ENCODE results near the gene TGFBR2.

Gene TGFBR2

DNA sequence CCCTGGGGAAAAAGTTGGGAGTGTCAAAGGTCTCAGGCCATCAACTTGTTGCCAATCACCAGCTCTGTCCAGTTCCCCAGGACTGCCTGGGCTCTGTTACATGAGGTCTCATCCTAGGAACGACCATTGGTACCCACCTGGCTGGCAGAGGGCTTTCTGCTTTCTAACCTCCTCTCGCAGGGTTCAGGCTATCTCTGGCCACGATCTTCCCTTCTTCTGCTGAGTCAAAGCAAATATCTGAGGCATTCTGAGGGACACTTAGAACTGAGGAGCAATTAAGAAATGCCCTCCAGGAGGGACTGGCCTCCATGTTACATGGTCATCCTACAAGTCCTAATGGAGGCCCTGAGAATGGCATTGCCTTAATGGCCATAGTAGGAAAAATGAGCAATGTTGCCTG, 77.4 kb downstream of the TGFBR2 start:
- TF ChIP-seq, protein P1, sequence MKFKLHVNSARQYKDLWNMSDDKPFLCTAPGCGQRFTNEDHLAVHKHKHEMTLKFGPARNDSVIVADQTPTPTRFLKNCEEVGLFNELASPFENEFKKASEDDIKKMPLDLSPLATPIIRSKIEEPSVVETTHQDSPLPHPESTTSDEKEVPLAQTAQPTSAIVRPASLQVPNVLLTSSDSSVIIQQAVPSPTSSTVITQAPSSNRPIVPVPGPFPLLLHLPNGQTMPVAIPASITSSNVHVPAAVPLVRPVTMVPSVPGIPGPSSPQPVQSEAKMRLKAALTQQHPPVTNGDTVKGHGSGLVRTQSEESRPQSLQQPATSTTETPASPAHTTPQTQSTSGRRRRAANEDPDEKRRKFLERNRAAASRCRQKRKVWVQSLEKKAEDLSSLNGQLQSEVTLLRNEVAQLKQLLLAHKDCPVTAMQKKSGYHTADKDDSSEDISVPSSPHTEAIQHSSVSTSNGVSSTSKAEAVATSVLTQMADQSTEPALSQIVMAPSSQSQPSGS (tag by site-specific recombination; IDR thresholded peaks at IDR 0.05; ENCODE audit: low read depth): no peak
- TF ChIP-seq, protein P2, sequence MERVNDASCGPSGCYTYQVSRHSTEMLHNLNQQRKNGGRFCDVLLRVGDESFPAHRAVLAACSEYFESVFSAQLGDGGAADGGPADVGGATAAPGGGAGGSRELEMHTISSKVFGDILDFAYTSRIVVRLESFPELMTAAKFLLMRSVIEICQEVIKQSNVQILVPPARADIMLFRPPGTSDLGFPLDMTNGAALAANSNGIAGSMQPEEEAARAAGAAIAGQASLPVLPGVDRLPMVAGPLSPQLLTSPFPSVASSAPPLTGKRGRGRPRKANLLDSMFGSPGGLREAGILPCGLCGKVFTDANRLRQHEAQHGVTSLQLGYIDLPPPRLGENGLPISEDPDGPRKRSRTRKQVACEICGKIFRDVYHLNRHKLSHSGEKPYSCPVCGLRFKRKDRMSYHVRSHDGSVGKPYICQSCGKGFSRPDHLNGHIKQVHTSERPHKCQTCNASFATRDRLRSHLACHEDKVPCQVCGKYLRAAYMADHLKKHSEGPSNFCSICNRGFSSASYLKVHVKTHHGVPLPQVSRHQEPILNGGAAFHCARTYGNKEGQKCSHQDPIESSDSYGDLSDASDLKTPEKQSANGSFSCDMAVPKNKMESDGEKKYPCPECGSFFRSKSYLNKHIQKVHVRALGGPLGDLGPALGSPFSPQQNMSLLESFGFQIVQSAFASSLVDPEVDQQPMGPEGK (tag by site-specific recombination; IDR thresholded peaks at IDR 0.05): no peak
- TF ChIP-seq EGR2 (tag by site-specific recombination; IDR thresholded peaks at IDR 0.05; ENCODE audit: low read depth) (no peak), RBAK (tag by site-specific recombination; IDR thresholded peaks at IDR 0.05) (no peak), ZNF626 (tag by site-specific recombination; IDR thresholded peaks at IDR 0.05) (no peak), ZNF155 (tag by site-specific recombination; IDR thresholded peaks at IDR 0.05) (no peak), GLI4 (tag by site-specific recombination; IDR thresholded peaks at IDR 0.05) (no peak)
- TF ChIP-seq, protein P3, sequence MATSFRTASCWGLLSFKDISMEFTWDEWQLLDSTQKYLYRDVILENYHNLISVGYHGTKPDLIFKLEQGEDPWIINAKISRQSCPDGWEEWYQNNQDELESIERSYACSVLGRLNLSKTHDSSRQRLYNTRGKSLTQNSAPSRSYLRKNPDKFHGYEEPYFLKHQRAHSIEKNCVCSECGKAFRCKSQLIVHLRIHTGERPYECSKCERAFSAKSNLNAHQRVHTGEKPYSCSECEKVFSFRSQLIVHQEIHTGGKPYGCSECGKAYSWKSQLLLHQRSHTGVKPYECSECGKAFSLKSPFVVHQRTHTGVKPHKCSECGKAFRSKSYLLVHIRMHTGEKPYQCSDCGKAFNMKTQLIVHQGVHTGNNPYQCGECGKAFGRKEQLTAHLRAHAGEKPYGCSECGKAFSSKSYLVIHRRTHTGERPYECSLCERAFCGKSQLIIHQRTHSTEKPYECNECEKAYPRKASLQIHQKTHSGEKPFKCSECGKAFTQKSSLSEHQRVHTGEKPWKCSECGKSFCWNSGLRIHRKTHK (tag by site-specific recombination; IDR thresholded peaks at IDR 0.05): no peak
- Histone ChIP-seq H3K4me1 (ENCODE audit: control insufficient read depth, insufficient read depth, low read length) (peaks cover under 1% of the 10 kb centered on the region), H3K36me3 (ENCODE audit: control insufficient read depth in 2 of 2, insufficient read depth in 1 of 2, low read length in 2 of 2) (peaks cover 0 to 14% of the 10 kb centered on the region in 2 experiments; a peak in 1 of 3 replicates), H3K9me3 (ENCODE audit: control insufficient read depth, insufficient read depth, low read depth, low read length) (no peaks in the 10 kb centered on the region), H3K4me3 (ENCODE audit: low read depth, low read length) (no peak overlapping the region), H3K27ac (ENCODE audit: extremely low read depth, low read depth, low read length) (no peak overlapping the region)
- POLR2A ChIA-PET: no interaction called here
- CTCF ChIA-PET: no interaction called here

DNA sequence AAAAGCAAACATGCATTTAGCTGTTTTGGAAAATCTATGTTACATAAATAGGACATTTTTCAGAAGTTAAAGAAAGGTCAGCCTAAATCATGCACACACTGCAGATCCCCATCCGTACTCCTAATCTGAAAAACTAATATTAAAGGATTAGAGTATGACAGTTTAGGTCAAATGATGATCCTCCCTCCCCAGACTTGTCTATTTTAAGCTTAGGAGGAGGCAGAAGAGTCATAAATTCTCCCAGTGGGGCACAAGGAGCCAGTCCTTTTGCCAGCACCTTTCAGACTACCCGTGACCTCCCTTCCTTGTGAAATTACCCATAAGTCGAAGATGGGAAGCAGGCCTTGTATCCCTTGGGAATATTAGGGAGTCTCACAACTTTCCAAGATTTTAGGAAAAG, 78.0 kb downstream of the TGFBR2 start:
- Histone ChIP-seq H3K9me3 (ENCODE audit: control insufficient read depth, insufficient read depth, low read depth, low read length) (no peaks in the 10 kb centered on the region), H3K4me1 (ENCODE audit: control insufficient read depth, insufficient read depth, low read length) (peaks cover 4% of the 10 kb centered on the region), H3K4me3 (ENCODE audit: low read depth, low read length) (no peak overlapping the region), H3K36me3 (ENCODE audit: control insufficient read depth in 2 of 2, insufficient read depth in 1 of 2, low read length in 2 of 2) (peaks cover 0 to 8% of the 10 kb centered on the region in 2 experiments; a peak in 1 of 3 replicates), H3K27ac (ENCODE audit: extremely low read depth, low read depth, low read length) (no peak overlapping the region)
- CTCF ChIA-PET: interaction anchor here (1.1 kb wide), 1 partner anchor 9 kb away, joined by 3 read pairs; no protein-coding TSS in a partner anchor
- POLR2A ChIA-PET: no interaction called here
- TF ChIP-seq, protein P4, sequence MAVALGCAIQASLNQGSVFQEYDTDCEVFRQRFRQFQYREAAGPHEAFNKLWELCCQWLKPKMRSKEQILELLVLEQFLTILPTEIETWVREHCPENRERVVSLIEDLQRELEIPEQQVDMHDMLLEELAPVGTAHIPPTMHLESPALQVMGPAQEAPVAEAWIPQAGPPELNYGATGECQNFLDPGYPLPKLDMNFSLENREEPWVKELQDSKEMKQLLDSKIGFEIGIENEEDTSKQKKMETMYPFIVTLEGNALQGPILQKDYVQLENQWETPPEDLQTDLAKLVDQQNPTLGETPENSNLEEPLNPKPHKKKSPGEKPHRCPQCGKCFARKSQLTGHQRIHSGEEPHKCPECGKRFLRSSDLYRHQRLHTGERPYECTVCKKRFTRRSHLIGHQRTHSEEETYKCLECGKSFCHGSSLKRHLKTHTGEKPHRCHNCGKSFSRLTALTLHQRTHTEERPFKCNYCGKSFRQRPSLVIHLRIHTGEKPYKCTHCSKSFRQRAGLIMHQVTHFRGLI (tag by site-specific recombination; IDR thresholded peaks at IDR 0.05): no peak
- TF ChIP-seq ZNF146 (tag by site-specific recombination; IDR thresholded peaks at IDR 0.05): no peak
- TF ChIP-seq ZNF76 (tag by site-specific recombination; IDR thresholded peaks at IDR 0.05; ENCODE audit: borderline replicate concordance, low read depth): no peak
- TF ChIP-seq MYNN (tag by site-specific recombination; IDR thresholded peaks at IDR 0.05; ENCODE audit: borderline replicate concordance): no peak
- no peak for TF ChIP-seq ZNF561 (tag by site-specific recombination; IDR thresholded peaks at IDR 0.05; ENCODE audit: borderline replicate concordance)
- TF ChIP-seq, protein P5, sequence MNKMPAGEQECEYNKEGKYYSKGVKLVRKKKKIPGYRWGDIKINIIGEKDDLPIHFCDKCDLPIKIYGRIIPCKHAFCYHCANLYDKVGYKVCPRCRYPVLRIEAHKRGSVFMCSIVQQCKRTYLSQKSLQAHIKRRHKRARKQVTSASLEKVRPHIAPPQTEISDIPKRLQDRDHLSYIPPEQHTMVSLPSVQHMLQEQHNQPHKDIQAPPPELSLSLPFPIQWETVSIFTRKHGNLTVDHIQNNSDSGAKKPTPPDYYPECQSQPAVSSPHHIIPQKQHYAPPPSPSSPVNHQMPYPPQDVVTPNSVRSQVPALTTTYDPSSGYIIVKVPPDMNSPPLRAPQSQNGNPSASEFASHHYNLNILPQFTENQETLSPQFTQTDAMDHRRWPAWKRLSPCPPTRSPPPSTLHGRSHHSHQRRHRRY (tag by site-specific recombination; IDR thresholded peaks at IDR 0.05): no peak
- no peak for TF ChIP-seq ZNF221 (tag by site-specific recombination; IDR thresholded peaks at IDR 0.05; ENCODE audit: borderline replicate concordance)
- no peak for TF ChIP-seq ZNF112 (tag by site-specific recombination; IDR thresholded peaks at IDR 0.05)
- no peak for TF ChIP-seq HOXC10 (CRISPR knock-in tag; IDR thresholded peaks at IDR 0.05)
- TF ChIP-seq YY2 (tag by site-specific recombination; IDR thresholded peaks at IDR 0.05): no peak
- no peak for TF ChIP-seq ZNF514 (tag by site-specific recombination; IDR thresholded peaks at IDR 0.05)
- no peak for TF ChIP-seq ZNF624 (tag by site-specific recombination; IDR thresholded peaks at IDR 0.05)
- no peak for TF ChIP-seq ZNF510 (tag by site-specific recombination; IDR thresholded peaks at IDR 0.05; ENCODE audit: insufficient replicate concordance)
- TF ChIP-seq, protein P6, sequence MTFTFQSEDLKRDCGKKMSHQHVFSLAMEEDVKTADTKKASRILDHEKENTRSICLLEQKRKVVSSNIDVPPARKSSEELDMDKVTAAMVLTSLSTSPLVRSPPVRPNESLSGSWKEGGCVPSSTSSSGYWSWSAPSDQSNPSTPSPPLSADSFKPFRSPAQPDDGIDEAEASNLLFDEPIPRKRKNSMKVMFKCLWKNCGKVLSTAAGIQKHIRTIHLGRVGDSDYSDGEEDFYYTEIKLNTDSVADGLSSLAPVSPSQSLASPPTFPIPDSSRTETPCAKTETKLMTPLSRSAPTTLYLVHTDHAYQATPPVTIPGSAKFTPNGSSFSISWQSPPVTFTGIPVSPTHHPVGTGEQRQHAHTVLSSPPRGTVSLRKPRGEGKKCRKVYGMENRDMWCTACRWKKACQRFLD (tag by site-specific recombination; IDR thresholded peaks at IDR 0.05): no peak
- no peak for TF ChIP-seq ZSCAN30 (tag by site-specific recombination; IDR thresholded peaks at IDR 0.05)
- no peak for TF ChIP-seq ZNF426 (tag by site-specific recombination; IDR thresholded peaks at IDR 0.05)

Measured in HEK293 (cell line).